ENCODE measurements around the gene HECTD4. TPM values are rescaled to one million over a fixed set of nuclear protein-coding genes. Genes with fewer than 3 reads are reported as not detected.
A peak's percentile ranks its signal among the peaks of the same experiment; 100 is the strongest.

HECTD4 gene
- total RNA-seq, 1 experiment from 2014 or later = 32.5 TPM

GRCh38 chr12:112133418-112133817, 248.8 kb downstream of the HECTD4 start:
- no peaks in the 10 kb centered on the region for H3K9me3 ChIP-seq (ENCODE audit: low read length)
- H3K9ac ChIP-seq (ENCODE audit: low read length) = no peak overlapping the region
- peaks cover 59% of the 10 kb centered on the region for H3K79me2 ChIP-seq (ENCODE audit: low read length)
- H3K27me3 ChIP-seq (ENCODE audit: low read length) = no peaks in the 10 kb centered on the region
- H3K4me1 ChIP-seq (ENCODE audit: low read length) = peaks cover 27% of the 10 kb centered on the region
- no peak overlapping the region for H3K4me2 ChIP-seq (ENCODE audit: low read depth, low read length, poor library complexity, severe bottlenecking)
- no peaks in the 10 kb centered on the region for H4K20me1 ChIP-seq (ENCODE audit: insufficient read depth, low read depth, low read length)
- H3K27ac ChIP-seq (ENCODE audit: low read length) = no peak overlapping the region
- no peak for DNase-seq
- peaks cover 41% of the 10 kb centered on the region for H3K36me3 ChIP-seq (ENCODE audit: insufficient read depth, low read length)
- H3K4me3 ChIP-seq (ENCODE audit: low read length) = no peak overlapping the region
- H3K9me2 ChIP-seq (replicated peaks; ENCODE audit: insufficient read depth, low read length) = no peaks in the 10 kb centered on the region
- no peak overlapping the region for H2AFZ ChIP-seq (ENCODE audit: low read length)

GRCh38 chr12:112131686-112132085, 250.5 kb downstream of the HECTD4 start:
- H3K9ac ChIP-seq (ENCODE audit: low read length) = no peak overlapping the region
- H3K4me1 ChIP-seq (ENCODE audit: low read length) = peaks cover 44% of the 10 kb centered on the region
- peaks cover 77% of the 10 kb centered on the region for H3K79me2 ChIP-seq (ENCODE audit: low read length)
- no peaks in the 10 kb centered on the region for H3K9me3 ChIP-seq (ENCODE audit: low read length)
- H3K4me2 ChIP-seq (ENCODE audit: low read depth, low read length, poor library complexity, severe bottlenecking) = no peak overlapping the region
- no peak overlapping the region for H3K4me3 ChIP-seq (ENCODE audit: low read length)
- H3K27me3 ChIP-seq (ENCODE audit: low read length) = no peaks in the 10 kb centered on the region
- H3K9me2 ChIP-seq (replicated peaks; ENCODE audit: insufficient read depth, low read length) = no peaks in the 10 kb centered on the region
- no peak overlapping the region for H3K27ac ChIP-seq (ENCODE audit: low read length)
- no peak overlapping the region for H2AFZ ChIP-seq (ENCODE audit: low read length)
- DNase-seq = no peak
- peaks cover 41% of the 10 kb centered on the region for H3K36me3 ChIP-seq (ENCODE audit: insufficient read depth, low read length)
- no peaks in the 10 kb centered on the region for H4K20me1 ChIP-seq (ENCODE audit: insufficient read depth, low read depth, low read length)

GRCh38 chr12:112130441-112130998, 251.7 kb downstream of the HECTD4 start:
- Histone ChIP-seq H2AFZ (ENCODE audit: low read length) (no peak overlapping the region), H3K27ac (ENCODE audit: low read length) (peak overlapping the region; percentile 27; the same call in 1 of the 2 replicates)

GRCh38 chr12:112126911-112127310, 255.3 kb downstream of the HECTD4 start:
- Histone ChIP-seq H3K9ac (ENCODE audit: low read length) (peak overlapping the region; percentile 98), H3K4me1 (ENCODE audit: low read length) (peaks cover 65% of the 10 kb centered on the region), H3K36me3 (ENCODE audit: insufficient read depth, low read length) (peaks cover 7% of the 10 kb centered on the region; the same call in 1 of the 2 replicates), H3K9me2 (replicated peaks; ENCODE audit: insufficient read depth, low read length) (no peaks in the 10 kb centered on the region), H4K20me1 (ENCODE audit: insufficient read depth, low read depth, low read length) (no peaks in the 10 kb centered on the region), H3K27ac (ENCODE audit: low read length) (peak overlapping the region; percentile 28), H3K4me2 (ENCODE audit: low read depth, low read length, poor library complexity, severe bottlenecking) (peak overlapping the region; percentile 100), H3K27me3 (ENCODE audit: low read length) (no peaks in the 10 kb centered on the region), H3K9me3 (ENCODE audit: low read length) (no peaks in the 10 kb centered on the region), H2AFZ (ENCODE audit: low read length) (no peak overlapping the region), H3K4me3 (ENCODE audit: low read length) (peak overlapping the region; percentile 93), H3K79me2 (ENCODE audit: low read length) (peaks cover 63% of the 10 kb centered on the region)
- no peak for DNase-seq

More at GRCh38 chr12:112130441-112130998, 251.7 kb downstream of the HECTD4 start:
- Histone ChIP-seq H3K4me3 (ENCODE audit: low read length) (no peak overlapping the region), H3K9me2 (replicated peaks; ENCODE audit: insufficient read depth, low read length) (no peaks in the 10 kb centered on the region), H3K36me3 (ENCODE audit: insufficient read depth, low read length) (peaks cover 36% of the 10 kb centered on the region), H3K4me2 (ENCODE audit: low read depth, low read length, poor library complexity, severe bottlenecking) (peak overlapping the region; percentile 29), H3K9me3 (ENCODE audit: low read length) (no peaks in the 10 kb centered on the region), H3K9ac (ENCODE audit: low read length) (no peak overlapping the region), H3K27me3 (ENCODE audit: low read length) (no peaks in the 10 kb centered on the region), H3K79me2 (ENCODE audit: low read length) (peaks cover 88% of the 10 kb centered on the region), H3K4me1 (ENCODE audit: low read length) (peaks cover 49% of the 10 kb centered on the region), H4K20me1 (ENCODE audit: insufficient read depth, low read depth, low read length) (no peaks in the 10 kb centered on the region)
- DNase-seq = no peak

- peak overlapping the region; percentile 98 for H3K9ac ChIP-seq (ENCODE audit: low read length)
- peak overlapping the region; percentile 93 for H3K4me3 ChIP-seq (ENCODE audit: low read length)
- H2AFZ ChIP-seq (ENCODE audit: low read length) = no peak overlapping the region
- peaks cover 54% of the 10 kb centered on the region for H3K79me2 ChIP-seq (ENCODE audit: low read length)
- H3K9me2 ChIP-seq (replicated peaks; ENCODE audit: insufficient read depth, low read length) = no peaks in the 10 kb centered on the region
- H3K9me3 ChIP-seq (ENCODE audit: low read length) = no peaks in the 10 kb centered on the region
- peaks cover 62% of the 10 kb centered on the region for H3K4me1 ChIP-seq (ENCODE audit: low read length)
- peaks cover 1% of the 10 kb centered on the region; the same call in 1 of the 2 replicates for H3K36me3 ChIP-seq (ENCODE audit: insufficient read depth, low read length)
- H3K4me2 ChIP-seq (ENCODE audit: low read depth, low read length, poor library complexity, severe bottlenecking) = peak overlapping the region; percentile 100
- no peaks in the 10 kb centered on the region for H3K27me3 ChIP-seq (ENCODE audit: low read length)
- peak overlapping the region; percentile 84 for H3K27ac ChIP-seq (ENCODE audit: low read length)
- DNase-seq = no peak
- H4K20me1 ChIP-seq (ENCODE audit: insufficient read depth, low read depth, low read length) = no peaks in the 10 kb centered on the region
Observed at GRCh38 chr12:112126000-112126438, 256.2 kb downstream of the HECTD4 start.

- H3K9ac ChIP-seq (ENCODE audit: low read length) = peak within 1 kb of the TSS; percentile 98
- H3K9me3 ChIP-seq (ENCODE audit: low read length) = no peaks in the 10 kb centered on the region
- no peaks in the 10 kb centered on the region for H3K27me3 ChIP-seq (ENCODE audit: low read length)
- H3K36me3 ChIP-seq (ENCODE audit: insufficient read depth, low read length) = no peaks in the 10 kb centered on the region
- peaks cover 57% of the 10 kb centered on the region for H3K4me1 ChIP-seq (ENCODE audit: low read length)
- H2AFZ ChIP-seq (ENCODE audit: low read length) = peak within 1 kb of the TSS; percentile 56; the same call in 1 of the 2 replicates
- H3K27ac ChIP-seq (ENCODE audit: low read length) = peak within 1 kb of the TSS; percentile 89
- peak within 1 kb of the TSS; percentile 93 for H3K4me3 ChIP-seq (ENCODE audit: low read length)
- H3K9me2 ChIP-seq (replicated peaks; ENCODE audit: insufficient read depth, low read length) = no peaks in the 10 kb centered on the region
- peak; percentile 99 for DNase-seq
- H3K4me2 ChIP-seq (ENCODE audit: low read depth, low read length, poor library complexity, severe bottlenecking) = peak within 1 kb of the TSS; percentile 100
- peaks cover 48% of the 10 kb centered on the region for H3K79me2 ChIP-seq (ENCODE audit: low read length)
- no peaks in the 10 kb centered on the region for H4K20me1 ChIP-seq (ENCODE audit: insufficient read depth, low read depth, low read length)
Observed at GRCh38 chr12:112125250-112125999, 256.8 kb downstream of the HECTD4 start, which contains the start of gene TRAFD1. Gene TRAFD1, plus strand, starts transcription at chr12:112125560. Its CDS starts 4,963 bp downstream, at chr12:112130523.

GRCh38 chr12:112124918-112125249, 257.3 kb downstream of the HECTD4 start:
- no peaks in the 10 kb centered on the region for H3K9me2 ChIP-seq (replicated peaks; ENCODE audit: insufficient read depth, low read length)
- peaks cover 53% of the 10 kb centered on the region for H3K4me1 ChIP-seq (ENCODE audit: low read length)
- H3K27ac ChIP-seq (ENCODE audit: low read length) = peak overlapping the region; percentile 89
- 0 out of 2 replicates have a peak overlapping the region, but pooled peaks have one; percentile 0 for H3K9ac ChIP-seq (ENCODE audit: low read length)
- peak overlapping the region; percentile 56; the same call in 1 of the 2 replicates for H2AFZ ChIP-seq (ENCODE audit: low read length)
- H4K20me1 ChIP-seq (ENCODE audit: insufficient read depth, low read depth, low read length) = no peaks in the 10 kb centered on the region
- peak overlapping the region; percentile 8 for H3K4me3 ChIP-seq (ENCODE audit: low read length)
- H3K27me3 ChIP-seq (ENCODE audit: low read length) = no peaks in the 10 kb centered on the region
- H3K36me3 ChIP-seq (ENCODE audit: insufficient read depth, low read length) = no peaks in the 10 kb centered on the region
- DNase-seq = no peak
- H3K9me3 ChIP-seq (ENCODE audit: low read length) = no peaks in the 10 kb centered on the region
- H3K79me2 ChIP-seq (ENCODE audit: low read length) = peaks cover 44% of the 10 kb centered on the region
- H3K4me2 ChIP-seq (ENCODE audit: low read depth, low read length, poor library complexity, severe bottlenecking) = peak overlapping the region; percentile 53
